Measurements from ENCODE around the gene RAB31. TPM values are rescaled to one million over a fixed set of nuclear protein-coding genes. Genes with fewer than 3 reads are reported as not detected.

RAB31 gene
- polyA plus RNA-seq, 1 of the 3 experiments (the other 2 are of a cell fraction), result 23.0 TPM

DNA sequence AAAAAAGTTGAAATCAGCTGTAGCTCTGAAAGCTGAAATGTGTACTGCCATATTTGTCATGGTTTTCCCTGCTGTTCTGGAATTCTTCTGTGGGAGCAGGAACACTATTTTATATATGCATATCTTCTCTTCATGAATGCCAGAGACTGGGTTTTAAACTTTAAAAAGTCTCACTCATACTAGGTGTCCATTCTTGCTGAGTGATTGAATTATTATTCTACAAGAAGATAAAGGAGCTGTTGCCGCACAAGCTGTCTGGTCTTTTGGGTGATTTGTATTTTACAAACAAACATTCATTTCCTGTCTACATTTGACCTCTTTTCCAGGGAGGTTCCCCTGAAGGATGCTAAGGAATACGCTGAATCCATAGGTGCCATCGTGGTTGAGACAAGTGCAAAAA is 137.2 kb downstream of the RAB31 start:
- DNase-seq, result no peak
- H3K36me3 ChIP-seq (replicated peaks in 1 of 2; ENCODE audit: control insufficient read depth in 1 of 2, insufficient read depth in 2 of 2, low read length in 1 of 2), result no peaks in the 10 kb centered on the region
- no peak overlapping the region for H3K9ac ChIP-seq
- H3F3A ChIP-seq (replicated peaks; ENCODE audit: insufficient read depth), result no peaks in the 10 kb centered on the region
- CTCF ChIA-PET, result interaction anchor here (1.3 kb wide), 1 partner anchor 24 kb away, joined by 5 read pairs; no protein-coding TSS in a partner anchor
- no peaks in the 10 kb centered on the region for H3K27me3 ChIP-seq (ENCODE audit: insufficient read depth)
- TF ChIP-seq FOSL2 (IDR thresholded peaks at IDR 0.05; ENCODE audit: borderline replicate concordance, low read depth), result no peak
- TF ChIP-seq RXRA (IDR thresholded peaks at IDR 0.05; ENCODE audit: borderline replicate concordance, low read depth), result no peak
- no peak for TF ChIP-seq GABPA (IDR thresholded peaks at IDR 0.05; ENCODE audit: low read depth)
- no peak for TF ChIP-seq YY1 (IDR thresholded peaks at IDR 0.05; ENCODE audit: low read depth)
- no peak for TF ChIP-seq TEAD4 (IDR thresholded peaks at IDR 0.05; ENCODE audit: borderline replicate concordance, insufficient read depth)
- no peak for TF ChIP-seq POLR2AphosphoS5 (IDR thresholded peaks at IDR 0.05; ENCODE audit: low read depth, low read length)
- no peak for TF ChIP-seq JUND (IDR thresholded peaks at IDR 0.05)
- TF ChIP-seq ELF1 (IDR thresholded peaks at IDR 0.05), result no peak
- no peak for TF ChIP-seq RCOR1 (IDR thresholded peaks at IDR 0.05; ENCODE audit: low read length)
- TF ChIP-seq, protein P1, sequence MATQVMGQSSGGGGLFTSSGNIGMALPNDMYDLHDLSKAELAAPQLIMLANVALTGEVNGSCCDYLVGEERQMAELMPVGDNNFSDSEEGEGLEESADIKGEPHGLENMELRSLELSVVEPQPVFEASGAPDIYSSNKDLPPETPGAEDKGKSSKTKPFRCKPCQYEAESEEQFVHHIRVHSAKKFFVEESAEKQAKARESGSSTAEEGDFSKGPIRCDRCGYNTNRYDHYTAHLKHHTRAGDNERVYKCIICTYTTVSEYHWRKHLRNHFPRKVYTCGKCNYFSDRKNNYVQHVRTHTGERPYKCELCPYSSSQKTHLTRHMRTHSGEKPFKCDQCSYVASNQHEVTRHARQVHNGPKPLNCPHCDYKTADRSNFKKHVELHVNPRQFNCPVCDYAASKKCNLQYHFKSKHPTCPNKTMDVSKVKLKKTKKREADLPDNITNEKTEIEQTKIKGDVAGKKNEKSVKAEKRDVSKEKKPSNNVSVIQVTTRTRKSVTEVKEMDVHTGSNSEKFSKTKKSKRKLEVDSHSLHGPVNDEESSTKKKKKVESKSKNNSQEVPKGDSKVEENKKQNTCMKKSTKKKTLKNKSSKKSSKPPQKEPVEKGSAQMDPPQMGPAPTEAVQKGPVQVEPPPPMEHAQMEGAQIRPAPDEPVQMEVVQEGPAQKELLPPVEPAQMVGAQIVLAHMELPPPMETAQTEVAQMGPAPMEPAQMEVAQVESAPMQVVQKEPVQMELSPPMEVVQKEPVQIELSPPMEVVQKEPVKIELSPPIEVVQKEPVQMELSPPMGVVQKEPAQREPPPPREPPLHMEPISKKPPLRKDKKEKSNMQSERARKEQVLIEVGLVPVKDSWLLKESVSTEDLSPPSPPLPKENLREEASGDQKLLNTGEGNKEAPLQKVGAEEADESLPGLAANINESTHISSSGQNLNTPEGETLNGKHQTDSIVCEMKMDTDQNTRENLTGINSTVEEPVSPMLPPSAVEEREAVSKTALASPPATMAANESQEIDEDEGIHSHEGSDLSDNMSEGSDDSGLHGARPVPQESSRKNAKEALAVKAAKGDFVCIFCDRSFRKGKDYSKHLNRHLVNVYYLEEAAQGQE (IDR thresholded peaks at IDR 0.05; ENCODE audit: low read depth, low read length), result no peak
- no peak for TF ChIP-seq CHD2 (IDR thresholded peaks at IDR 0.05; ENCODE audit: low read length, partially characterized antibody)
- TF ChIP-seq EP300 (IDR thresholded peaks at IDR 0.05; ENCODE audit: borderline replicate concordance in 1 of 2, low read depth in 1 of 2, low read length in 1 of 2), result no peak
- TF ChIP-seq RAD21 (IDR thresholded peaks at IDR 0.05; ENCODE audit: low read length), result no peak
- no peak for TF ChIP-seq RFX5 (IDR thresholded peaks at IDR 0.05; ENCODE audit: low read length)
- no peak for TF ChIP-seq NRF1 (IDR thresholded peaks at IDR 0.05; ENCODE audit: low read depth, low read length)
- TF ChIP-seq EZH2phosphoT487 (IDR thresholded peaks at IDR 0.05; ENCODE audit: borderline replicate concordance, low read depth), result no peak
- TF ChIP-seq, protein P2, sequence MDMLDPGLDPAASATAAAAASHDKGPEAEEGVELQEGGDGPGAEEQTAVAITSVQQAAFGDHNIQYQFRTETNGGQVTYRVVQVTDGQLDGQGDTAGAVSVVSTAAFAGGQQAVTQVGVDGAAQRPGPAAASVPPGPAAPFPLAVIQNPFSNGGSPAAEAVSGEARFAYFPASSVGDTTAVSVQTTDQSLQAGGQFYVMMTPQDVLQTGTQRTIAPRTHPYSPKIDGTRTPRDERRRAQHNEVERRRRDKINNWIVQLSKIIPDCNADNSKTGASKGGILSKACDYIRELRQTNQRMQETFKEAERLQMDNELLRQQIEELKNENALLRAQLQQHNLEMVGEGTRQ (IDR thresholded peaks at IDR 0.05; ENCODE audit: borderline replicate concordance, low read depth, low read length), result no peak
- TF ChIP-seq FOXM1 (IDR thresholded peaks at IDR 0.05; ENCODE audit: low read depth), result no peak
- H4K20me1 ChIP-seq (ENCODE audit: insufficient read depth), result no peaks in the 10 kb centered on the region
- no peaks in the 10 kb centered on the region for H3K9me3 ChIP-seq
- no peak overlapping the region for H3K4me2 ChIP-seq
- POLR2A ChIA-PET, result interaction anchor here (1.6 kb wide), 1 partner anchor 14 kb away, joined by 3 read pairs; no protein-coding TSS in a partner anchor
- H3K4me1 ChIP-seq (ENCODE audit: control insufficient read depth in 1 of 2, insufficient read depth in 2 of 2, low read depth in 1 of 2, low read length in 1 of 2), result peaks cover 0 to 5% of the 10 kb centered on the region in 2 experiments; a peak in 1 of 4 replicates
- 95% methylated on average over 3 of the region's 3 CpGs for whole genome bisulfite sequencing (ENCODE audit: low lambda C conversion rate)
- no peak overlapping the region for H3K4me3 ChIP-seq (ENCODE audit: low read depth in 2 of 2, low read length in 1 of 2)
- no peak overlapping the region for H3K27ac ChIP-seq (ENCODE audit: low read depth in 2 of 2, low read length in 1 of 2)
- no peaks in the 10 kb centered on the region for H3K79me2 ChIP-seq (ENCODE audit: insufficient read depth)
- H3K9me2 ChIP-seq, result no peaks in the 10 kb centered on the region
- H2AFZ ChIP-seq (ENCODE audit: low read depth), result no peak overlapping the region

Data from SK-N-SH (cell line).